Stimulated activated CD4-positive, alpha-beta T cell treated with anti-CD3 and anti-CD28 coated beads, Interleukin-15, amount 100 ng/mL, for 1 hour (primary cell): ENCODE data around the gene DOCK10.

Experiments
- DNase-seq, 2 donors: peaks; one replicate each; pipeline ENCODE4 v3.0.0-alpha.2; 2020; ENCODE audit warnings: low read depth in 1 of 2, low spot score in 1 of 2

DOCK10 gene

GRCh38 chr2:224731665-224732064, 310.6 kb downstream of the DOCK10 start:
- DNase-seq = no peak

- no peak for DNase-seq
Measured at GRCh38 chr2:224729435-224729834, 312.8 kb downstream of the DOCK10 start.

- DNase-seq = no peak
Measured at GRCh38 chr2:224724331-224724730, 317.9 kb downstream of the DOCK10 start.

GRCh38 chr2:224723586-224724217, 318.6 kb downstream of the DOCK10 start:
- DNase-seq = no peak

GRCh38 chr2:224722770-224723169, 319.5 kb downstream of the DOCK10 start:
- DNase-seq = no peak

GRCh38 chr2:224722250-224722649, 320.0 kb downstream of the DOCK10 start:
- no peak for DNase-seq

- DNase-seq = no peak
Measured at GRCh38 chr2:224716921-224717320, 325.3 kb downstream of the DOCK10 start.

- no peak for DNase-seq
Measured at GRCh38 chr2:224716201-224716600, 326.1 kb downstream of the DOCK10 start, which contains the start of gene CCDC195. TSS of gene CCDC195 (minus strand) at chr2:224716365. CDS start at chr2:224716365, 0 bp downstream.
